Right hindlimb (tissue), 1 donor: ENCODE measurements around the gene NCAPG2.
"Not testable (repeated sequence)": the region's sequence is repeated elsewhere in the genome, so short reads cannot be mapped to it uniquely, and the experiment has no call there.

Source experiments
- DNase-seq: peaks from one replicate; pipeline ENCODE4 v3.0.0-alpha.2; 2018

Gene NCAPG2

GRCh38 chr7:158666966-158667678 lies 37.5 kb downstream of the NCAPG2 start:
- DNase-seq, result not testable (repeated sequence)

DNA sequence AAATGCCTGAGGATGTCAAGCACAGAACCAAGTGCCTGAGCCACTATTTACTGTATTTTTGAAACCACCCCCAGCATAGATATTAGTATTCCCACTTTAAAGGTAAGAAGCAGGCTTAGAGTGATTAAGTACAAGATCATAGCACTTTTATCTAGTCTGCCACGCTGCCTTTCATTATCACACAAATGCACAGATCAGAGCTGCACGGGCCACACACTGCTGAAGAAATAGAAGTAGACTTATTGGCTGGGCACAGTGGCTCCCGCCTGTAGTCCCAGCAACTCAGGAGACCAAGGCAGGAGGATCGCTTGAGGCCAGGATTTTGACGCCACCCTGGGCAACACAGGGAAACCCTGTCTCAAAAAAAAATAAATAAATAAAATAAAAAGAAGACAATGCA lies 38.2 kb downstream of the NCAPG2 start:
- DNase-seq, result no peak

DNA sequence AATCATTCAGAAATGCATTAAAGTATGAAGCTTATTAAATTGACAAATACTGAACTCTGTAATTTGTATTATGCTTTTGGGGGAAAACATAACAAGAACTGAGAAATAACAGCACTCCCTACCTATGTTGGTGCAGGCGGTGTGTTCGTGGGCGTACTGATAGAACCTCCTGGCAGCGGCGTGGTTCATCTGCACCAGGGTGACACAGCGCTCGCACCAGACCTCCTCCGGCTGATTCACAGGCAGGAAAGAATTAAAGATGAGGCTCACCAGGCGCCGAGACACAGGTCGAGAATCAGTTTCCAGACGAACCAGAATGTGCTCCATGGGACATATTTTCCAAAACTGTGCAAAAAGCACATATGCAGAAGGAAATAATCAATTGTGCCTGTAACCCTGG lies 40.2 kb downstream of the NCAPG2 start:
- no peak for DNase-seq

- no peak for DNase-seq
These were observed 41.2 kb downstream of the NCAPG2 start for GRCh38 chr7:158663428-158663741.

DNA sequence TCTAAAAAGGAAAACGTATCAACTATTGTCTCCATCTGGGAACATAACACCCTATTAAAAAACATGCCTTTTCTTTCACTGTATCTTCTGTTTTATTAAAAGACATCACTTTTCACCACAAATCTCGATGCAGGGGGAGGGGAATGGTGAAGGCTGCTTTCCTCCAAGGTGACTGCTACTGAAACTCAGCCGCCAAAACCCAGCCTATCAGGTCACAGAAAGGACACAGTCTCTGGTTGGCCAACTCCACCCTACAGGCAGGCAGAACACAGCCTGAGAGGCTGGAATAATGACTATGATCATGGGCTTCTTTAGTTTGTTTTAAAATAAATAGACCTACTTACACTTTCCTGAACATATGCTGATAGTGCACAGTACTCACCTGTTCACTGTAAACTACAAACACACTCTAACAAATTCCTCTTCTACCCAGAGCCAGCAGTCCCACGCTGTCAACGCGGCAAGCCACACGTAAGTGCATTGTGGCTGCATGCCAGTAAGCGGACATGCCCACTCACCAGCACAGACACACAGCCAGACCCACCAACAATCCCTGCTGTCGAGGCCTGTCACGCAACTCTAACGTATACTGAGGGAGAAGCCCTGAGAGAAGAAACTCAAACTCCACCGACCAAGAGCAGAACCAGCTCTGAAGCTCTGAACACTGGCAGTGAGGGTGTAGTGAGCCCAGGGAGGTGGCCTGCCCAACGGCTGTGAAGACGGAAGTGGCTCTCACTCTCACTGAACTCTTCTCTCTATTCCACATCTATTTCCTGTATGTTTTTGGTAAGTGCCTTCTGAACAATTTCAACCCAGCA lies 41.8 kb downstream of the NCAPG2 start:
- DNase-seq, result no peak

DNA sequence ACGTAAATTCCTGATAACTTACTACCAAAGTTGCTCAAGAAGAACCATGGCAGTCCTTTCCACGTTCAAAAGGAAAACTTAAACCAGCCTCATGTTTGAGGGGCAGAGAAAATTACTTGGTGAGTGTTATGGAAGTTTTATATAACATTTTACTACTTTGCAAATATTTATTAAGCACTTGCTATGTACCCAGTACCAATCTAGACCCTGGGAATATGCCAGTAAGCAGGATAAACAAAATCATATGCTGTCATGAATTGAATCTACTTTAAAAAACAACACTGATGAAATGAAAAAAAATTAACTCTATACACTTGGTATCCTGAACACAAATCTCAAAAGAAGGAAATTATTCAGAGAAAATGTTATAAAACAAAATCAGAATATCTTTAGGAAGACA lies 46.1 kb downstream of the NCAPG2 start:
- no peak for DNase-seq

DNA sequence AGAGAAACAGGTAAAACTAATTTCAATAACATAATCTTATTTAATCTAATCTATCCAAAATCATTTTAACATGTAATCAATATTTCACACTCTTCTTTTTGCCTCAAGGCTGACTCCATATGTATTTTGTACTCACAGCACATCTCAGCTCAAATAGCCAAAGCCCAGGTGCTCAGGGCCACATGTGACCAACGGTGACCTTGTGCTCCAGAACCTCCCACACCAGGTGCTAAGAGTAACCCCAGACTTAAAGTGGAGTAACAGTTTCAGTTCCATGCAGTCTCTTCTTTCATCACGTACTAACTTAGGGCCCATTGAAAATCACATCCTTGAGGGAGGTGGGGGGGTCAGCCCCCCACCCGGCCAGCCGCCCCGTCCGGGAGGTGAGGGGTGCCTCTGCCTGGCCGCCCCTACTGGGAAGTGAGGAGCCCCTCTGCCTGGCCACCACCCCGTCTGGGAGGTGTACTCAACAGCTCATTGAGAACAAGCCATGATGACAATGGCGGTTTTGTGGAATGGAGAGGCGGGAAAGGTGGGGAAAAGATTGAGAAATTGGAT lies 47.3 kb downstream of the NCAPG2 start:
- no peak for DNase-seq

GRCh38 chr7:158655931-158656441 lies 48.6 kb downstream of the NCAPG2 start:
- no peak for DNase-seq

- DNase-seq, result no peak
These were observed 49.1 kb downstream of the NCAPG2 start for GRCh38 chr7:158655507-158655906.

- no peak for DNase-seq
These were observed 52.5 kb downstream of the NCAPG2 start for GRCh38 chr7:158651968-158652565.

GRCh38 chr7:158650821-158651225 lies 53.8 kb downstream of the NCAPG2 start:
- DNase-seq, result no peak

DNA sequence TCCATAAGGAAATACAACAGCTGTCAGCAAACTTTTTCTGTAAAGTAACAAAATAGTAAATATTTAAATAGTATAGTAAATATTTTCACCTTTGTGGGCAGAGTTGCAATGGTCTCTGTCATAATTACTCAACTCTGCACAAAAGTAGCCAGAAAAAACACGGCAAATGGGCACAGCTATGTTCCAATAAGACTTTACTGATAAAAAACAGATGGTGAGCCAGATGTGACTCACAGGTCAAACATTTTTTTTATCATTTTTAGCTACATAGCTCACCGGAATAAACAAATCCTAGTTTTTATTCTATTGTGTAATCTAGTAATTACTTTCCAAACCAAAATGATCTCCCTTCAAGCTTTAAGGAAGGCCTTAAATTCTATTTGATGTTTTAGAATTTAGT lies 55.3 kb downstream of the NCAPG2 start:
- no peak for DNase-seq

GRCh38 chr7:158648787-158649186 lies 55.8 kb downstream of the NCAPG2 start:
- DNase-seq, result no peak

- no peak for DNase-seq
These were observed 56.4 kb downstream of the NCAPG2 start for GRCh38 chr7:158648168-158648567.

DNA sequence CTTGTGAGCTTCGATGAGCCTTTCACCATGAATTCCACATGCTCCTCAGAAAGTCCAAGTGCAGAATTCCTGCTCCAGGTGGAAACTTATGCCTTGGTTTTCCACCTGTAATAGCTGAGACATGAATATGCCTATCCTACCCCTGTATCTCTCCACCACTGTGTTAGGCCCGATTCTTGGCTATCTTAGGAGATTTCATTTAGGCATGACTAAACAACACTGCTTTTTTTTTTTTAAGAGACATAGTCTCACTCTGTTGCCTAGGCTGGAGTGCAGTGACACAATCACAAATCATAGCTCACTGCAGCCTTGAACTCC lies 57.2 kb downstream of the NCAPG2 start:
- no peak for DNase-seq

DNA sequence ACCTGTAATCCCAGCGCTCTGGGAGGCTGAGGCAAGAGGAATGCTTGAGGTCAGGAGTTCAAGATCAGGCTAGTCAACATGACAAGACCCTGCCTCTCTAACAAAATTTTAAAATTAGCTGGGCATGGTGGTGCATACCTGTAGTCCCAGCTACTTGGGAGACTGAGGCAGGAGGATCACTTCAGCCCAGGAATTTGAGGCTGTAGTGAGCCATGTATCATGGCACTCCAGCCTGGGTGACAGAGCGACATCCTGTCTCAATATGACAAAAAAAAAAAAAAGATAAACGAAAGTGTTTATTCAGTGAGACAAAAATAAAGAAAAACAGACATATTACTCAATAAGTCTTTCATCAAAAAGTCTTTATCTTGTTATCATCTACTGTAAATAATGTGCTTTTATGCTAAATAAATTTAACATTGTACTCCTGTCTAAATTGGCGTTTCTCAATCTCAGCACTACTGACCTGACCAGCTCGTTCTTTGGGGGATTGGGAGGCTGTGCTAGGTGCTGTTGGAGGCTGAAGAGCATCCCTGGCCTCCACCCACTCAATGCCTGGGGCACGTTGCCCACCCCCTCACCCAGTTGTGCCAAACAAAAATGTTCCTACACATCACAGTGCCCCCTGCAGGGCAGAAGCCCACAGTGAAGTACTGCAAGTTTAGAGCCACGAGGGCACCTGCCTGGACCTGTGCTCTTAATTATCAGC lies 57.7 kb downstream of the NCAPG2 start:
- DNase-seq, result no peak

- DNase-seq, result no peak
These were observed 58.8 kb downstream of the NCAPG2 start for GRCh38 chr7:158645842-158646241.

GRCh38 chr7:158642149-158642548 lies 62.5 kb downstream of the NCAPG2 start:
- DNase-seq, result no peak

DNA sequence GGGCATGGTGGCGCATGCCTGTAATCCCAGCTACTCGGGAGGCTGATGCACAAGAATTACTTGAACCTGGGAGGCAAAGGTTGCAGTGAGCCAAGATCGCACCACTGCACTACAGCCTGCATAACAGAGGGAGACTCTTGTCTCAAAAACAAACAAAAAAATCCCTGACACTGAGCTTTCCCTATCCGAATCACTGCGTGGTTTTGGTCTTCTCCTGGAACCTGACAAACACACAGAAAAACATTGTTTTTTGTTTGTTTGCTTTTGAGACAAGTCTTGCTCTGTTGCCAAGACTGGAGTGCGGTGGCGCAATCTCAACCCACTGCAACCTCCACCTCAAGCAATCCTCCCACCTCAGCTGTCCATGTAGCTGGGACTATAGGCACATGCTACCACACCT lies 66.6 kb downstream of the NCAPG2 start:
- no peak for DNase-seq

DNA sequence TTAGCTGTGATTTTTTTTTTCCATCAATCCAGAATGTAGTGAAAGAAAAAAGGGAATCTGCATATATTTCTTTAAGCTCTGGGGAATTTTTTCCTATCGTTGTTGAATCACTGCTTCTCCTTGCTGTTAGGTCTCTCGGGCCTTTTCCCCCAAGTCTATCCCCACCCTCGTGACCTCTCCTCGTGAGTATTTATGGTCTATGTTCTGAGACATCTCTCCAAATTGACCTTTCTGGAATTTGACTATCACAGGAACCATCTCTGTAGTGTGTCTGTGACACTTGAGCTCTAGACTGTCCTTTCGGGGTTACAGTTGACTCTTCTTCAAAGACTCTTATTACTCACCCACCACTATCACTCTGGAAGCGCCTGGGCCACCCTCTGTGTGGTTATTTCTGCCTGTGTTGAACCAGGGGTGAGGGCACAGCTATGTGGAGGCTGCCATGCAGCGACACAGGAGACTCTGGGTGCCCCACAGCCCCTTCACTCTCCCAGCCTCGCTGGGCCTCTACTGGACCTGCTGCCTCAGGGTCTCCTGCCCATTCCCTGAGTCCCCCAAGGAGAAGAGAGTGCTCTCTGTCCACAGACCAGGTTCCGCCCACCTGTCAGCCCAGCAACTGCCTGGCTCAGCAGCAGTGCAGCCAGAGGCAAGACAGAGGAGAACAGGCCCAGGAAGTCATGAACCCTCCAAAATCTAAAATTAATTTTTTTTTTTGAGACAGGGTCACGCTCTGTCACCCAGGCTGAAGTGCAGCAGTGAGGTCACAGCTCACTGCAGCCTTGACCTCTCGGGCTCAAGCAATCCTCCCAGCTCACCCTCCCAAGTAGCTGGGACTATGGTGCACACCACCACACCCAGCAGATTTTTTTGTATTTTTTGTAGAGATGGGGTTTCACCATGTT lies 71.3 kb downstream of the NCAPG2 start:
- DNase-seq, result no peak

- DNase-seq, result no peak
These were observed 72.9 kb downstream of the NCAPG2 start for GRCh38 chr7:158631574-158632195.

DNA sequence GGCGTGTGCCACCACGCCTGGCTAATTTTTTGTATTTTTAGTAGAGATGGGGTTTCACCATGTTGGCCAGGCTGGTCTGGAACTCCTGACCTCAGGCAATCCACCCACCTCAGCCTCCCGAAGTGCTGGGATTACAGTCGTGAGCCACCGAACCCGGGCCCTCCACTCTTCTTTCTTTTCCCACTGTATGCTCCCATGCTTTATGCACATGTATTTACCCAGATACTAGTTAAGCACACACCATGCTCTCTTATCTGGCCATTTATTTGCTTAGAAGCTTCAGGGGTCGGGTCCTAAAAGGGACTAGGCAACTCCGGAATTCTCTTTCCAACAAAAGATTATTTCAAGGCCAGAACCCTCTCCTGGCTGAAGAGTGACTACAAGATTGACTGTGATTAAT lies 78.3 kb downstream of the NCAPG2 start:
- DNase-seq, result not testable (repeated sequence)
